Measurements from ENCODE around the gene OXSR1.
"Not testable (repeated sequence)": the region's sequence is repeated elsewhere in the genome, so short reads cannot be mapped to it uniquely, and the experiment has no call there.

OXSR1 gene

DNA sequence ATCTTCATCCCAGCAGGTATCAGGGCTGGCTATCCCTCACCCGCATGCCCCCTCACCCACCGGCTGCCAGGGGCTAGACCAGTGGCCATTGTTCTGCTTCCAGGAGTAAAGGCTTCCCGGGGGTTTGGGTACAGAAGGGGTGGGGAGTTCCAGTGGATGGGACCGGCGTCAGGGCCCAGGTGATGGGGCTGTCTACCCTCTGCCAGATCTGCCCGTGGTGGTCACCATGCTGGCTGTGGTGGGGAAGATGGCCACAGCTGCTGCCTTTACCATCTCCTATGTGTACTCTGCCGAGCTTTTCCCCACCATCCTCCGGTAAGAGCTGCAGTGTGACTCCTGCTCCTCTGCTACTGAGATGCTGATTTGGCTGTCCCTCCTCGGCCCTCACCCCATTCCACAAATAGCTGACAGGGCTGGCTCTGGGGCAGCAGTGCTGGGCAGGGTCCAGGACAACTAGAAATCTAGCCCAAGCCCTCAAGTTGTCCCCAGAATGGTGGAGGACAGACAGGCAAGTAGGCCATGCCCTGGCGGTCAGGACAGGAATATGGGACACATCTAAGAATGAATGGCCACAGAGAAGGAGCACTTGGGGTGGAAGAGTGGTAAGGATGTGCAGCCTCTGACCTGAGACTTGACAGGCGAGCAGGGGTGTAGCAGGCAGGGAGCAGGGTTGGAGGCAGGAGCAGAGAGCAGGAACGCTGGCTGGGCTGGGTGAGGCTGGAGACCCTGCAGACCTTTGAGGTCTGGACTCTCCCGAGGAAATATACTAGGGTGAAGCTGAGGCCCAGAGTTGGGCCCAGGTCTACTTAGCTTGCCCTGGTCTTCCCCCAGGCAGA, 111.0 kb downstream of the OXSR1 start:
- DNase-seq, result no peak

DNA sequence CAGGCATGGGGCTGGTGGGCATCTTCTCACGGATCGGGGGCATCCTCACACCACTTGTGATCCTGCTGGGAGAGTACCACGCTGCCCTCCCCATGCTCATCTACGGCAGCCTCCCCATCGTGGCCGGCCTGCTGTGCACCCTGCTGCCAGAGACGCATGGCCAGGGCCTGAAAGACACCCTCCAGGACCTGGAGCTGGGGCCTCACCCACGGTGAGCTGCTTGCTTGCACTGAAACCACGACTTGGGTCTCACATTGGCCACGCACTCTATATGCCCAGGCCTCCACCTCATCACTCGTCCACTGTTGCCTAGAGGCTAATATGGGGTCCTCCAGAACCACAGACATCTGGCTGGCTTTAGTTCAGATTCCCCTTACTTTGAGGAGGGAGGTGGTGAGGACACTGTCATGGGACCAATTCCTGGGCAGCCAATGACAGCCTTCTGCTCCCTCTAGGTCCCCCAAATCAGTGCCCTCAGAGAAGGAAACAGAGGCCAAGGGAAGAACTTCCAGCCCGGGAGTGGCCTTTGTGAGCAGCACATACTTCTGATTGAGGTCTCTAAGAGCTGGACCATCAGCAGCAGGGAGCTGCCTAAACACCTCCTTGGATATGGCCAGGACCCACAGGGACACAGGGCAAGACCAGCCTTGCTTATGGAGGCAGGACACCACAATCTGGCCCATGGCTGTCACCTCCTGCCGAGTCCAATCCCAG, 111.7 kb downstream of the OXSR1 start:
- no peak for DNase-seq

DNA sequence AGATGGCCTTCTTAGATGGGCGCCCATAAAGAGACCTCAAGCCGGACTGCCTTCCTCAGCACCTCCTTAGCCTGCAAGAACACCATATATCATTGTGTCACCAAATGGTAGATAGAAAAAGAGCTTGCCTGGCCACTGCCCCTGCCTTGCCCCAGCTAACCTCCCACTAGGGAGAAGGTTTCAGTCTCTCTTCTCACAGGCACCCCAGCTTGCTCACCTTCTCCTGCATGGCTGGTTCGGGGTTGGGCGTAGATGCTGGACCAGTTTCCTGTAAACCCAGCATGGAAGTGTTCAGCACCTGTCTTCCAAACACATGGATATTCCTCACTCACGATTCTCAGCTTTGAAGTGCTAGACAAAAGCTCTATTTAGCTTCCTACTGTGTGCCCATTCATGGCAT, 113.5 kb downstream of the OXSR1 start:
- no peak for DNase-seq

DNA sequence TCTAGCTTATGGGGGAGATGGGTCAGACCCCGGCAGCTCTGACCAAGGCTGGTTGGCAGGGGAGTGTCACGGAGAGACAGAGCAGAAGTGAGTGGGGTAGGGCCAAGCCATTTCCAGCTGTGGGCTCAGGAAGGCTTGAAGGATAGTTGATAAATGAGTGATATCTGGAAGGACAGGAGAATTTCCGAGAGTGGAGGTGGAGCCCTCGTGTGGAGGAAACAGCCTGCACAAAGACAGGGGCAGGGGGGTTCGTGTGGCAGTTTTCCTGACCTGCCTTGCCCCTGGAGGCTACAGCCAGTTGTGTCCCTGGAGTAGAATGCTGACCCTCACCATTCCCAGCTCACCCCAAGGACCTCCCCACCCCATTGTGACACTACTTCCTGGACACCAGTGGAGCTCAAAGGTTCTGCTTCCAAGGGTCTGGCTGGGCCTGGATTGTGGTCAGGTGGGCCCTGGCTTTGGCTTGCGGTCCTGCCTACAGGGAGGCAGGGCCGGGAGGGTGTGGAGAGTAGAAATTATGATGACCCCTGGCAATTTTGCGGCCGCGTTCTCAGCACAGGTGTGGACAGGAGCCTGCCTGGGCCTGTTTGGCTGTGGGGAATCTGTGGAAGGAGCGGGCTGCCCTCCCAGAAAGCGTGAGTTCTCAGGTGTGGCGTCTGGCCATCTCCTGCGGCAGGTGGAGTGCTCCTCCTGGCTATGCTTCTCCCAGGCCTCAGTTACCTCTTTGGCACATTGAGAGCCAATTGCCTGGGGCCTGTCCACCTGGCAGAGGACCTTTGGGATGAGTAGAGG, 116.8 kb downstream of the OXSR1 start, which contains the start of gene SLC22A14:
TSS of gene SLC22A14 (plus strand) at position 400 of the 792 bp plus-strand sequence. CDS start 23,733 bp downstream, outside the sequence.
- no peak for DNase-seq

- no peak for DNase-seq
Measured at GRCh38 chr3:38283810-38284755, 118.7 kb downstream of the OXSR1 start.

- no peak for DNase-seq
Measured at GRCh38 chr3:38284756-38285150, 119.4 kb downstream of the OXSR1 start.

DNA sequence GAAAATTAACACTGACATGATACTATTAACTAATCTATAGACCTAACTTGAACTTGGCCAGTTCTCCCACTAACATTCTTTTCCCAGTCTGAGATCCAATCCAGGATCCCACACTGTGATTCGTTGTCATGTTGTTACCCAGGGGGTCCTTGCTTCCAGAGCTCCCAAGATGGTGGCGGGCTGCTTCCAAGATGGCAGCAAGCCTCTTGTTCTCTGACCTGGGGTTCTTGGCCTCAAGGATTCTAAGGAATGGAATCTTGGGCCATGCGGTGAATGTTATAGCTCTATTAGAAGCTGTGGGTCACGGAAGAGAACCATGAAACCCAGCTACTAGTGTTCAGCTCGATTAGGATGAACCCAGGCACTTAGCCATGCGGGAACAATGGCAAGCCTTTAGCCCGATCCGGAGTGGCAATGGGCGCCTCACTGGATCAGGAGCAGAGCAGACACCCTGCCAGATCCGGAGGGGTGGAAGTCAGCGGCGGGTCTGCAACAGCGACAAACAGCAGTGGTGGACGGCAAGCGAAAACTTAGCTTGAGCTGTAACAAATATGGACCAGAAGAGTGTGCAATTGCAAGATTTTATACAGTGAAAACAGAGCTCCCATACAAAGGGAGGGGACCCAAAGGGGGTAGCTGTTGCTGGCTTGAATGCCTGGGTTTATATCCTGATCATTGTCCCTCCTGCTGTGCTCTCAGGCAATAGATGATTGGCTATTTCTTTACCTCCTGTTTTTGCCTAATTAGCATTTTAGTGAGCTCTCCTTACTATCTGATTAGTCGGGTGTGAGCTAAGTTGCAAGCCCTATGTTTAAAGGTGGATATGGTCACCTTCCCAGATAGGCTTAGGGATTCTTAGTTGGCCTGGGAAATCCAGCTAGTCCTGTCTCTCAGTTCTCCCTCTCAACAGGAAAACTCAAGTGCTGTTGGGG, 124.2 kb downstream of the OXSR1 start:
- DNase-seq, result not testable (repeated sequence)

- not testable (repeated sequence) for DNase-seq
Measured at GRCh38 chr3:38297053-38297452, 131.7 kb downstream of the OXSR1 start.

DNA sequence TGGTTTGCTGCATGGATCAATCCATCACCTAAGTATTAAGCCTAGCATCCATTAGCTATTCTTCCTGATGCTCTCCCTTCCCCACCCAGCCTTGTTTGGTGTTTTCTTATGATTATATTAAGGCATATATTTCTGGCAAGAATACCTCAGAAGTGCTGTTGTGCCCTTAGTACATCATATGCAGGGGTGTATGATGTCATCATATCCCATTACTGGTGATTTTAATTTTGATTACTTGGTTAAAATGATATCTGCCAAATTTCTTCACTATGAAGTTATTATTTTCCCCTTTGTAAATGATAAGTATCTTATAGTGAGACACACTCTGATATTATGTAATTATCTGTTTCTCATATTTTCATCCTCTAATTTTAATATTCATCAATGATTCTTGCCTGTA, 132.2 kb downstream of the OXSR1 start:
- no peak for DNase-seq

GRCh38 chr3:38297947-38298711, 132.8 kb downstream of the OXSR1 start:
- no peak for DNase-seq

Data from right forelimb (tissue), 1 donor.